ENCODE data around the gene NXPH3.

NXPH3 gene

DNA sequence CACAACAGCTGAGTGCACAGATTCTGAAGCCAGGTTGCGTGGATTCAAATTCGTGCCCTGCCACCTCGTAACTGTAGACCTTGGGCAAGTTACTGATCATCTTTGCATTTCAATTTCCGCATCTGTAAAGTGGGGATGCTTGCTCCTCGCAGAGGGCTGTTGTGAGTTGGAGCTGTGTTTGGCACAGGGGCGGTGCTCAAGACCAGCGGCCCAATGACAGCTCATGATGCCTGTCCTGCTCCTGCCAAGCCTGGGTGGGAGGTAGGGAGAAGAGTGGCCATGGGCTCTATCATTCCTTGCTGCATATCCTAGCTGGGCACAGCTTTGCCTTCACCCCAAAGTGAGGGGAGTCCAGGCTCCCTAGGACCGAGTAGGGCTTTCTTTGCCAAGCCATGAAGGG lies 12.6 kb downstream of the NXPH3 start:
- no peak overlapping the region for H3K4me3 ChIP-seq (ENCODE audit: low read depth, low read length)
- no peak for DNase-seq (ENCODE audit: low read depth)
- TF ChIP-seq CTCF (IDR thresholded peaks at IDR 0.05; ENCODE audit: low read depth, low read length) (no peak), POLR2A (IDR thresholded peaks at IDR 0.05; ENCODE audit: extremely low read depth, insufficient read length) (no peak), MAX (IDR thresholded peaks at IDR 0.05; ENCODE audit: low read depth, low read length) (no peak), MYC (IDR thresholded peaks at IDR 0.05; ENCODE audit: low read depth, low read length) (no peak)

- DNase-seq (ENCODE audit: low read depth) = no peak
- no peak for TF ChIP-seq CTCF (IDR thresholded peaks at IDR 0.05; ENCODE audit: low read depth, low read length)
- TF ChIP-seq POLR2A (IDR thresholded peaks at IDR 0.05; ENCODE audit: extremely low read depth, insufficient read length) = no peak
- TF ChIP-seq MAX (IDR thresholded peaks at IDR 0.05; ENCODE audit: low read depth, low read length) = no peak
- no peak for TF ChIP-seq MYC (IDR thresholded peaks at IDR 0.05; ENCODE audit: low read depth, low read length)
- no peak overlapping the region for H3K4me3 ChIP-seq (ENCODE audit: low read depth, low read length)
Measured at GRCh38 chr17:49588726-49589576, 13.3 kb downstream of the NXPH3 start.

DNA sequence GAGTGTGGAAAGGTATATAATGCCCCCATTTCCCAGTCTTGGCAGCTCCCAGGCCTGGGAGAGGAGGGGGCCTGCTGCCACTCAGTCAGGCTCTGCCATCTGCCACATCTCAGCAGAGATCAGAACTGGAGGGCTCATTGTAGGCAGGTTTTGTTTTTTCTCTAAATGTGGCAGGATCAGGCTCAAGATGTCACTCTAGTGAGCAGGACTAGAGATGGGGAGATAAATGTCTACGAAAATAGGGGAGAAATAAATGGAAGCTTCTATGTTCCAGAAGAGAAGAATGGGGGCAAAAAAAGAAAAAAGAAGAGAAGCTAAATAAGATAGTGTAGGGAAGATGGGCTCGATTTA lies 13.9 kb downstream of the NXPH3 start:
- H3K4me3 ChIP-seq (ENCODE audit: low read depth, low read length) = no peak overlapping the region
- TF ChIP-seq POLR2A (IDR thresholded peaks at IDR 0.05; ENCODE audit: extremely low read depth, insufficient read length) (no peak), MYC (IDR thresholded peaks at IDR 0.05; ENCODE audit: low read depth, low read length) (no peak), CTCF (IDR thresholded peaks at IDR 0.05; ENCODE audit: low read depth, low read length) (no peak), MAX (IDR thresholded peaks at IDR 0.05; ENCODE audit: low read depth, low read length) (no peak)
- no peak for DNase-seq (ENCODE audit: low read depth)

DNA sequence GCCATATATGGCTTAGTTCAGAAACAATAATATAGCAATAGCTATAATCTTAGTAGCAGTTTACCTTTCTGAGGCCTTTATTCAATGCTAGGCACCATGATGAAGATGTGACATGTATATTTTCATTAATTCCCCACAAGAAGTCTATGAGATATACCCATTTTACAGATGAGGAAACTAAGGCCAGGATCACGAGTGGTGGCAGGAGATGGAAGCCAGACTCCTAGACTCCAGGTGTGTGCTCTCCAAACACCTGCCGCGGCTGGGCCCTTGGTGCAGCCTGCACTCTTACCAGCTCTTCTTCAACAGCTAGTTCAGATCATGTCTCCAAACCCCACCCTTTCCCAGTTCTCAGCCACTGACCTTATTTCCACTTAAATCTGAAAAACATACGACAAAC lies 15.2 kb downstream of the NXPH3 start:
- H3K4me3 ChIP-seq (ENCODE audit: low read depth, low read length) = no peak overlapping the region
- TF ChIP-seq MAX (IDR thresholded peaks at IDR 0.05; ENCODE audit: low read depth, low read length) = no peak
- no peak for TF ChIP-seq CTCF (IDR thresholded peaks at IDR 0.05; ENCODE audit: low read depth, low read length)
- no peak for TF ChIP-seq POLR2A (IDR thresholded peaks at IDR 0.05; ENCODE audit: extremely low read depth, insufficient read length)
- no peak for TF ChIP-seq MYC (IDR thresholded peaks at IDR 0.05; ENCODE audit: low read depth, low read length)
- DNase-seq (ENCODE audit: low read depth) = no peak

DNA sequence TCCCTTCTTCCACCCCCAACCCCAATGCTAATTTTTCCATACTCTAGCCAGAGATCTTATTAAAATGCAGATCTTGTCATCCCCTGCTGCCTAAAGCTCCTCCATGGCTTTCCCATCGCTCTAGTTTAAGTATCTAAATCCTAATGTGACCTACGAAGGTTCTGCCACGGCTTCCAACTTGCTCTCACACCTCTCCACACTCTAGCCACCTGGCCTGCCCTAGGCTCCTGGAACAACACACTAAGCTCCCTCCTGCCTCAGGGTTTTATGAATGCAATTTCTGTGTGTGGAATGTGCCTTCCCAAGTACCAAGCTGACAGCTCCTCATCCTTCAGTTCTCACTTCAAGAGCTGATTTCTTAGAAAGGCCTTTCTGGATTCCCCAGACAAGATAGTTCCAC lies 16.6 kb downstream of the NXPH3 start:
- no peak for TF ChIP-seq MAX (IDR thresholded peaks at IDR 0.05; ENCODE audit: low read depth, low read length)
- no peak for TF ChIP-seq MYC (IDR thresholded peaks at IDR 0.05; ENCODE audit: low read depth, low read length)
- no peak for TF ChIP-seq CTCF (IDR thresholded peaks at IDR 0.05; ENCODE audit: low read depth, low read length)
- TF ChIP-seq POLR2A (IDR thresholded peaks at IDR 0.05; ENCODE audit: extremely low read depth, insufficient read length) = no peak
- DNase-seq (ENCODE audit: low read depth) = no peak

More for the DNA sequence above, 16.6 kb downstream of the NXPH3 start:
- no peak overlapping the region for H3K4me3 ChIP-seq (ENCODE audit: low read depth, low read length)
